K562 (cell line): ENCODE results near the gene WDFY2. TPM values are rescaled to one million over a fixed set of nuclear protein-coding genes. Genes with fewer than 3 reads are reported as not detected.

Experiments
- ATF1 ChIP-seq, 2 experiments: fragments of 450-650 bp in 1 of 2; IDR thresholded peaks; 2 replicates each; pipeline ENCODE4 v1.6.1; 2016; ENCODE audit warnings: missing compliant biosample characterization in 1 of 2, missing genetic modification characterization in 1 of 2
- CHAMP1 ChIP-seq: fragments of 450-650 bp; IDR thresholded peaks from 2 replicates; pipeline ENCODE4 v1.6.1; 2016; ENCODE audit warnings: mild to moderate bottlenecking
- CREM ChIP-seq: IDR thresholded peaks from 2 replicates; pipeline ENCODE4 v1.6.1; 2014; ENCODE audit warnings: antibody characterized with exemption, low read depth
- DMBX1 ChIP-seq: fragments of 250-450 bp; sonication (Bioruptor Pico); IDR thresholded peaks from 2 replicates; pipeline ENCODE4 v1.8.0; 2022; ENCODE audit warnings: inconsistent platforms, mild to moderate bottlenecking, moderate library complexity, borderline replicate concordance
- E2F5 ChIP-seq: sonication (generic); formaldehyde crosslinking; IDR thresholded peaks from 2 replicates; pipeline ENCODE4 v1.8.0; 2022; ENCODE audit warnings: mild to moderate bottlenecking, missing genetic modification reagents
- HDAC6 ChIP-seq: IDR thresholded peaks from 2 replicates; pipeline ENCODE4 v1.6.1; 2012; ENCODE audit warnings: low read depth, mild to moderate bottlenecking, control low read depth, inconsistent platforms, low read length, moderate library complexity
- KAT7 ChIP-seq: sonication (generic); formaldehyde crosslinking; IDR thresholded peaks from 2 replicates; pipeline ENCODE4 v1.8.0; 2022; ENCODE audit warnings: missing genetic modification reagents, mild to moderate bottlenecking, borderline replicate concordance
- KDM4B ChIP-seq, 2 experiments: fragments of 450-650 bp in 1 of 2; sonication (generic) in 1 of 2; IDR thresholded peaks; 2 replicates each; pipeline ENCODE4 v1.6.1; 2016 to 2017; ENCODE audit warnings: borderline replicate concordance in 2 of 2, antibody characterized with exemption in 1 of 2, low read depth in 1 of 2, mild to moderate bottlenecking in 1 of 2
- MAZ ChIP-seq, 2 experiments: fragments of 450-650 bp in 1 of 2; sonication (generic) in 1 of 2; formaldehyde crosslinking; IDR thresholded peaks in 1 of 2; conservative IDR thresholded peaks in 1 of 2; 2 replicates each; pipeline versions ENCODE4 v1.4.0 to v1.5.0; 2020; ENCODE audit warnings: mild to moderate bottlenecking in 1 of 2, missing genetic modification reagents in 1 of 2
- MTA2 ChIP-seq: fragments of 450-650 bp; IDR thresholded peaks from 2 replicates; pipeline ENCODE4 v1.6.1; 2016; ENCODE audit warnings: low read depth
- PHF20 ChIP-seq: fragments of 450-650 bp; IDR thresholded peaks from 2 replicates; pipeline ENCODE4 v1.6.1; 2018; ENCODE audit not compliant: partially characterized antibody
- SMARCB1 ChIP-seq: IDR thresholded peaks from 2 replicates; pipeline ENCODE4 v1.6.1; 2011; ENCODE audit warnings: improper control_type of control experiment, low read depth; ENCODE audit not compliant: insufficient read length
- USF1 ChIP-seq: sonication (generic); formaldehyde crosslinking; IDR thresholded peaks from 2 replicates; pipeline ENCODE4 v1.9.0; 2022; ENCODE audit warnings: mild to moderate bottlenecking, missing genetic modification reagents
- ZBTB1 ChIP-seq: sonication (generic); formaldehyde crosslinking; IDR thresholded peaks from 2 replicates; pipeline ENCODE4 v1.8.1; 2023; ENCODE audit warnings: missing genetic modification reagents, low read depth, mild to moderate bottlenecking, borderline replicate concordance
- ZBTB17 ChIP-seq: fragments of 450-650 bp; formaldehyde crosslinking; IDR thresholded peaks from 2 replicates; pipeline ENCODE4 v1.4.0; 2020; ENCODE audit warnings: mild to moderate bottlenecking
- ZNF609 ChIP-seq: sonication (generic); formaldehyde crosslinking; IDR thresholded peaks from 2 replicates; pipeline ENCODE4 v1.8.1; 2023; ENCODE audit warnings: missing genetic modification reagents, mild to moderate bottlenecking, borderline replicate concordance
- polyA plus RNA-seq, 8 experiments: library from polyadenylated mRNA; depleted of rRNA in 4 of 8; stranded (reverse) in 5 of 8; unstranded in 3 of 8; fragments of >200 nt; fragmentation: Nextera tagmentation in 2 of 8; fragmentation: Illumina TruSeq in 1 of 8; extraction: Ambion mirVana in 2 of 8; extraction: Trizol in 1 of 8; gene quantifications; 2 replicates each; pipeline versions ENCODE4 v1.2.1 to v1.2.3, GENCODE V29; 2011 to 2014; ENCODE audit warnings: inconsistent platforms in 1 of 8, missing spikeins in 1 of 8
- total RNA-seq, 7 experiments: library from RNA; depleted of rRNA in 6 of 7; stranded (reverse); fragments of >200 nt in 6 of 7; fragmentation: Illumina TruSeq in 2 of 7; extraction: Trizol in 2 of 7; gene quantifications; 2 replicates each; pipeline versions ENCODE4 v1.2.1 to v1.2.3, GENCODE V29; 2011 to 2021; ENCODE audit warnings: low replicate concordance in 1 of 7

WDFY2 gene
- total and polyA plus RNA-seq, 9 of the 15 experiments (the other 6 are each of a cell fraction or from before 2014, with no cell fraction given) = 0.66 to 6.4 (median 4.4) TPM

- TF ChIP-seq ZNF609 (CRISPR knock-in tag) (no peak), ZBTB17 (CRISPR knock-in tag) (no peak), KAT7 (CRISPR knock-in tag) (no peak), CHAMP1 (no peak), E2F5 (CRISPR knock-in tag) (no peak), CREM (peak; percentile 88), MAZ (CRISPR knock-in tag; conservative IDR thresholded peaks at IDR 0.05 in 1 of 2, IDR thresholded peaks at IDR 0.05 in 1 of 2) (peak; percentile 75 to 87), SMARCB1 (no peak), ZBTB1 (CRISPR knock-in tag) (peak; percentile 58; the same call in 1 of the 2 replicates), PHF20 (no peak), KDM4B (IDR thresholded peaks at IDR 0.05; ENCODE audit: borderline replicate concordance in 2 of 2, low read depth in 1 of 2) (no peak), ATF1 (CRISPR knock-in tag; IDR thresholded peaks at IDR 0.05) (no peak), ATF1 (tag; IDR thresholded peaks at IDR 0.05) (peak; percentile 91), USF1 (CRISPR knock-in tag) (0 out of 2 replicates have a peak, but pooled peaks have one; percentile 27), DMBX1 (no peak), MTA2 (peak; percentile 28; the same call in 1 of the 2 replicates), HDAC6 (no peak)
Measured at GRCh38 chr13:51803422-51804294, 219.4 kb downstream of the WDFY2 start, which contains the start of gene DHRS12 (continued).
